ENCODE measurements around the gene WDFY2.

- no peak for TF ChIP-seq KLF13 (CRISPR knock-in tag; IDR thresholded peaks at IDR 0.05)
- no peak for TF ChIP-seq TP53 (CRISPR knock-in tag; conservative IDR thresholded peaks at IDR 0.05)
- no peak for TF ChIP-seq POLR2A (IDR thresholded peaks at IDR 0.05; ENCODE audit: insufficient read depth in 1 of 2, low read depth in 2 of 2, low read length in 2 of 2)
- TF ChIP-seq BCL3 (CRISPR knock-in tag; IDR thresholded peaks at IDR 0.05) = no peak
- TF ChIP-seq FOXJ3 (CRISPR knock-in tag; IDR thresholded peaks at IDR 0.05; ENCODE audit: borderline replicate concordance) = no peak
- peak; percentile 61 for TF ChIP-seq BCL6 (CRISPR knock-in tag; IDR thresholded peaks at IDR 0.05)
- no peak for TF ChIP-seq PBX3 (CRISPR knock-in tag; IDR thresholded peaks at IDR 0.05; ENCODE audit: borderline replicate concordance)
These were observed 145.7 kb downstream of the WDFY2 start for GRCh38 chr13:51729866-51730553.

Data from HepG2 (cell line).